Activated CD8-positive, alpha-beta memory T cell treated with anti-CD3 and anti-CD28 coated beads for 48 hours (primary cell): Measurements from ENCODE around the gene GNG7.
"Not testable (repeated sequence)": the region's sequence is repeated elsewhere in the genome, so short reads cannot be mapped to it uniquely, and the experiment has no call there.

Experiments
- DNase-seq, 3 experiments: peaks; one replicate each; pipeline ENCODE4 v3.0.0-alpha.2; 2020; ENCODE audit warnings: low read depth in 2 of 3, low spot score in 2 of 3

Gene GNG7

GRCh38 chr19:2625434-2625833, 77.1 kb downstream of the GNG7 start:
- DNase-seq: no peak

GRCh38 chr19:2624537-2625091, 77.9 kb downstream of the GNG7 start:
- no peak for DNase-seq

GRCh38 chr19:2623798-2624197, 78.7 kb downstream of the GNG7 start:
- DNase-seq: no peak

- DNase-seq: not testable (repeated sequence)
These were observed 80.0 kb downstream of the GNG7 start for GRCh38 chr19:2622371-2622961.

- DNase-seq: no peak
These were observed 83.4 kb downstream of the GNG7 start for GRCh38 chr19:2619076-2619475.

- DNase-seq: peak in 2 of 3 experiments; percentile 50 to 60
These were observed 83.9 kb downstream of the GNG7 start for GRCh38 chr19:2618611-2619010.

- no peak for DNase-seq
These were observed 84.9 kb downstream of the GNG7 start for GRCh38 chr19:2617393-2618165.

GRCh38 chr19:2616741-2617392, 85.6 kb downstream of the GNG7 start:
- no peak for DNase-seq

- no peak for DNase-seq
These were observed 86.7 kb downstream of the GNG7 start for GRCh38 chr19:2615782-2616181.

GRCh38 chr19:2613507-2614295, 88.8 kb downstream of the GNG7 start:
- no peak for DNase-seq

- no peak for DNase-seq
These were observed 89.8 kb downstream of the GNG7 start for GRCh38 chr19:2612619-2613249.

- no peak for DNase-seq
These were observed 90.7 kb downstream of the GNG7 start for GRCh38 chr19:2611483-2612464.

GRCh38 chr19:2610637-2611482, 91.6 kb downstream of the GNG7 start:
- DNase-seq: peak; percentile 66 to 89 (median 88)

- DNase-seq: no peak
These were observed 92.9 kb downstream of the GNG7 start for GRCh38 chr19:2609389-2610116.

- DNase-seq: not testable (repeated sequence)
These were observed 93.5 kb downstream of the GNG7 start for GRCh38 chr19:2609034-2609388.

GRCh38 chr19:2608602-2608922, 93.9 kb downstream of the GNG7 start:
- DNase-seq: no peak

- DNase-seq: peak in 2 of 3 experiments; percentile 71 to 78
These were observed 94.5 kb downstream of the GNG7 start for GRCh38 chr19:2607712-2608601.
